GM21360 (cell line): Measurements from ENCODE around the gene KCTD17.

Source experiments
- ATAC-seq: cut with Tn5 transposase; IDR thresholded peaks from one replicate; pipeline ENCODE4 v1.9.1; 2021; ENCODE audit warnings: mild to moderate bottlenecking, moderate library complexity; ENCODE audit not compliant: unreplicated experiment

The KCTD17 gene

GRCh38 chr22:37020192-37020479 lies 31.4 kb upstream of the KCTD17 start:
- no peak for ATAC-seq

- no peak for ATAC-seq
Measured at GRCh38 chr22:37021041-37021440, 30.5 kb upstream of the KCTD17 start.

DNA sequence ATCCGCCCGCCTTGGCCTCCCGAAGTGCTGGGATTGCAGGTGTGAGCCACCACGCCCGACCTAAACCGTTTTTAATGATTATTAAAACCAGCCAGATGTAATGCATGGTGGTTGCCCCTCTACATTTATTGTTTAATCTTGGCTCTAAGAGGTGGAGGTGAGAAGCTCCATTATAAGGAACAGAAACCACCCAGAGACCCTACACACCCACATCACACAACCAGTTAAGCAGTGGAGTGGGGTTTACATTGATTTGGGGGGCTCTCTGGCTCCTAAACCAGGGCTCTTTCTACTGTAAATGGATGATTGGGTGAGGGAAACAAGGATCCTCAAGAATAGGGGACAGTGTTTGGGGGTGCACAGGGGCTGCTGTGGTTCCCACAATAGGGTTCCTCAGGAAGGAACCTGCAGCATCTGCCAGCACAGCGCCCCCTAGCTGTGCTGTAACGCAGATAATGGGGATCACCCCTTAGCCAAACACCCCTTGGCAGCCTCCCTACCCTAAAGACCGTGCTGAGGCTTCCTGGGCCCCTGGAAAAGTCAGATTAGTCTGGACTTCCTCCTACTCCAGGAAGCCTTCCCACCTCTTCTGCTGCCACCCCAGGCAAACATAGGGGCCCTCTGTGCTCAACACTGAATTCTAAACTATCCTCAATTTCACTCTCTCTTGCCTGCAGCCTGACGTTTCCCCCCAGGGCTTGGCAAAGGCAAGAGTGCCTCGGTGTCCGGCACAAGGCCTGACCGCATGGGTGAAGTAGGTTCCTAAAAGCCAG lies 29.6 kb upstream of the KCTD17 start:
- no peak for ATAC-seq

DNA sequence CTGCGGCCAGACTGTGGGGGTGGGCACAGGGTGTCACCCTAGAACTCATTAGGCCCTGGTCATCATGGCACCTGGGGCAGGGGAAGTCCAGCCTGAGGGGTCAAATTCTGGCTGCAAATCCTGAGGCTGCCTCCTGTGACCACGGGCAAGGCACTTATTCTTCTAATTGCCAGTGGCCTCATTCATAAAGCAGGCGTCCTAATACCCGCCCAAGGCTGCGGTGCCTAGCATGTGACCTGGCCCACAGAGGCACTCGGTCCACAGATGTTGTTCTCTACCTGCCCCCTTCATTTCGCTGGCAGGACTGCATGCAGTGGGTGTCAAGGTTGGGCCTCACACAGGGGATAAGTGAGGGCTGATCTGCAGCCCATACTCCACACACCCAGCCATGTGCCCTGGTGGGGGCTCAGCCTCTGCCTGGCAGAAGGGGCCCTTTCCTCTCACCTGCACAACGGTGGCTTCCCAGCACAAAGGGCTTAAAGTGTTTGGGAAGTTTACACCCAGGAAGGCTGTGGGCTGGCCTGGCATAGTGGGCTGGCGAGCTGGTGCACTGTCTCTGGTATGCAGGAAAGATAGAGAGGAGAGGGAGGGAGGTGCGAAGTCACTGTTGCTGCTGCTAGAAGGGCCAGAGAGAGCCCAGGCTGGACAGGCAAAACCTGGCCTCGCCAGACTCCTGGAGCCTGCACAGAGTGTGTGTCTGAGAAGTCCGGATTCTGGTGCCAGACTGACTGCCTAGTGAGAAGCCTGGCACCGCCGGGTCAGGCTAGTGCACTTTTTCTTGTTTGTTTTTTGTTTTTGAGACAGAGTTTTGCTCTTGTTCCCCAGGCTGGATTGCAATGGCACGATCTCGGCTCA lies 28.8 kb upstream of the KCTD17 start:
- ATAC-seq: no peak

GRCh38 chr22:37023743-37024338 lies 27.7 kb upstream of the KCTD17 start:
- no peak for ATAC-seq

DNA sequence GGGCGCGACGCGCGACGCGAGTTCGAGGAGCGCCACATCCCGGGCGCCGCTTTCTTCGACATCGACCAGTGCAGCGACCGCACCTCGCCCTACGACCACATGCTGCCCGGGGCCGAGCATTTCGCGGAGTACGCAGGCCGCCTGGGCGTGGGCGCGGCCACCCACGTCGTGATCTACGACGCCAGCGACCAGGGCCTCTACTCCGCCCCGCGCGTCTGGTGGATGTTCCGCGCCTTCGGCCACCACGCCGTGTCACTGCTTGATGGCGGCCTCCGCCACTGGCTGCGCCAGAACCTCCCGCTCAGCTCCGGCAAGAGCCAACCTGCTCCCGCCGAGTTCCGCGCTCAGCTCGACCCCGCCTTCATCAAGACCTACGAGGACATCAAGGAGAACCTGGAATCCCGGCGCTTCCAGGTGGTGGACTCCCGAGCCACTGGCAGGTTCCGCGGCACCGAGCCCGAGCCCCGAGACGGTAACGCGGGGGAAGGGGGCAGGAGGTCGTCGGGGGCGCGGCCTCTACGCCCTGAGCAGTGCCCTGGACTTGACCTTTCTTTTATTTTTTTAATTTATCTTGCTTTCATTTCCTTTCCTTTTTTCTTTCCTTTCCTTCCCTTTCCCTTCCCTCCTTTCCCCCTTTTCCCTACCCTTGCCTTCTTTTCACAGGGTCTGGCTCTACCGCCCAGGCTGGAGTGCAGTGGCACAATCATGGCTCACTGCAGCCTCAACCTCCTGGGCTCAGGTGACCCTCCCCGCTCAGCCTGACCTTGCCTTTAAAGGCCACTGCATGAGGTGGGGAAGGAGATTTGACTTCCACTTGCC lies 27.0 kb upstream of the KCTD17 start:
- ATAC-seq: no peak

DNA sequence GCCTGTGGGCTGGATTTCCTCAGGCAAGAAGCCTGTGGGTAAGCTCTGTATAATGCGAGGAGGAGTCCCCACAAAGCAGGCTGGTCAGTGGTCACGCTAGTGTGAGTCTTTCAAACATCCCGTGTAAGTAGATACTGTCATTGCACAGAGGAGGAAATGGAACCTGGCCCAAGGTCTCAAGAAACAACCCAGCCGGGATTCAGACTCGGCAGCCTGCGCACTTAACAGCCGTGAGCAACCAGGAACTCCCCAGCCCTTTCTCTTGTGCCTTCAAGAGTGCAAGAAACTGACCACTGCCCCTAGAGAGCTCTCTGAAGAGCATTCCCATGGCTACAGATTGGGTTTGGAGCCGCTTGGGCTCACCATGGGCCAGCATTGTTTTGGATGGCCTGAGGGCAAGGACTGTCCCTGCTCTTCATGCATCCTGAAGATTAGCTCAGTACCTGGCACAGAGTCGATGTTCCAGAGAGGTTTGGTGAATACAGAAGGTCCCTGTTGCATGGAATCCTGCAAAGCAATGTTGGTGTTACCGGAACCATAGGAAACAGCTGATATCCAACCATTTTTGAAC lies 26.0 kb upstream of the KCTD17 start:
- ATAC-seq: no peak

GRCh38 chr22:37026325-37026724 lies 25.2 kb upstream of the KCTD17 start:
- ATAC-seq: no peak

DNA sequence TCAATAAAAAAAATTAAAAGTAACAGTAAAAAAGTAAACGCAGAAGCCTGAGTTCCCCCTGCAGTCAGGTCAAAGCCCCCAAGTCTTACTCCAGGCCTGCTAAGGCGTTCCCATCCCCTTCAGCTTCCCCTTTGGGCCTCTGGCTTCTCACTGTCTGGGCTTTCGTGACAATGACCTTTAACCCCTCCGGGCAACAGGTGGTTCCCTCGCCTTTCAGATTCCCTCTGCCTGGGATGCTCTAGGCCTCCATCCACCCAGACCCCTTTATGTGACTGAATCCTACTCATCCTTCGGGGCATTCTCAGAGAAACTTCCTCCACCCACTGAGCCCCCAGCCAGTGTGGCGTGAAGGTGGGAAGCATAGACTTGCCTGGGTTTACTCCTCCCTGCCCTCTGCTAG lies 24.0 kb upstream of the KCTD17 start:
- ATAC-seq: no peak

DNA sequence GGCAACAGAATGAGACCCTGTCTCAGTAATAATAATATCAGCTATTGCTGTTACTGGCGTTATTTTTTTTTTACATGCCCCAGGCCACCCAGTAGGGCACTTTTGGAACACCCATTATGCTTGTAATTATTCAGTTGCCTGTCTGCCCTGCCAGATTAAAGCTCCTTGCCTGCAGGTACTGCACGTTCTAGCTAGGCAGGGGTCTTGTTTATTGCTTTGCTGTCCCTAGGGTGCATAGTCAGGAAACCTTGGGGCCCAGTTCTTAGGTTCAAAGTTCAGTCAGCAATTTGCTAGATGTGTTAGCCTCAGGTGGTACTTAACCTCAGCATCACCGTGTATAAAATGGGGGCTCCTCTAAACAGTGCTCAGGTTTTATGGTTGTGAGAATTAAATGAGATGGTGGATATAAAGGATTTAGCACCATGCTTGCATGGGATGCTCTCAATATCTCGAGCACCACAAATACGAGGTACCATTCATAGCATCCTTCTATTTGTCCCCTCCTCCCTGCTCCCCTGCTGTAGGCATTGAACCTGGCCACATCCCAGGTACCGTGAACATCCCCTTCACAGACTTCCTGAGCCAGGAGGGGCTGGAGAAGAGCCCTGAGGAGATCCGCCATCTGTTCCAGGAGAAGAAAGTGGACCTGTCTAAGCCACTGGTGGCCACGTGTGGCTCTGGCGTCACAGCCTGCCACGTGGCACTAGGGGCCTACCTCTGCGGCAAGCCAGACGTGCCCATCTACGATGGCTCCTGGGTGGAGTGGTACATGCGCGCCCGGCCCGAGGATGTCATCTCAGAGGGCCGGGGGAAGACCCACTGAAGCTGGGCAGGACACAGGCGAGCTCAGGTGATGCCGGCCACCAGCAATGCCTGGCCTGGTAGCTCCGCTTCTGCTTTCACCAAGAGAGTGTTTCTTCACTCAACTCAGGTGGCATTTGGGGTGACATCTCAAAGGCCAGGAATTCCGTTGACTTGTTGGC lies 22.6 kb upstream of the KCTD17 start:
- no peak for ATAC-seq

DNA sequence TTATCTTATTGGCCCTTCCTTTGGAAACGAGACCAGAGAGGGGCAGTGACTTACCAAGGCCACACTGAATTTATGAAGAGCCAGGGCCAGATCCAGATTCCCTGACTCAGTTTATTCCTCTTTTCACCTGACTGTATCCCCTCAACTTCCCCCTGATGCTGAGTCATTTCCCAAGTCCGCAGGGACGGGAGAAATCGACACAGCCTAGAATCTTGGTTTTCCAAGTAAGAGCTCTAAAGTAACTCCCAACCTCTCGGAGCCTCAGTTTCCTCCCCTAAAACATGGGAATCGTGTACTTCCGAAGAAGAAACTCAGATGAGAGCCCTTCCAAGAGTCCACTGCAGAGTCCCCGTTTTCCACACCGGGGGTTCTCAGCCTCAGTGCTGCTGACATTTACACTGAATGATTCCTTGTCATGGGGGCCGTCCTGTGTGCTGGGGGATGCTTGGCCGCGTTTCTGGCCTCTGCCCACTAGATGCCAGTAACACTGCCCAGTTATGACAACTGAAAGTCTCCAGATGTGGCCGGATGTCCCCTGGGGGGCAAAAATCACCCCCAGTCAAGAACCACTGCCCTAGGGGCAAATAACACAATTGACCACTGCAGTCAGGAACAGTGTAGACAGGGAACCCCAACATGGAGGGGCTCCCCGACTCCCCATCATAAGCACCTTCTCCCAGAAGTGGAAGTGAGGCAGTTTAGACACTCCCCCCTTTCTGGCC lies 20.8 kb upstream of the KCTD17 start:
- no peak for ATAC-seq

DNA sequence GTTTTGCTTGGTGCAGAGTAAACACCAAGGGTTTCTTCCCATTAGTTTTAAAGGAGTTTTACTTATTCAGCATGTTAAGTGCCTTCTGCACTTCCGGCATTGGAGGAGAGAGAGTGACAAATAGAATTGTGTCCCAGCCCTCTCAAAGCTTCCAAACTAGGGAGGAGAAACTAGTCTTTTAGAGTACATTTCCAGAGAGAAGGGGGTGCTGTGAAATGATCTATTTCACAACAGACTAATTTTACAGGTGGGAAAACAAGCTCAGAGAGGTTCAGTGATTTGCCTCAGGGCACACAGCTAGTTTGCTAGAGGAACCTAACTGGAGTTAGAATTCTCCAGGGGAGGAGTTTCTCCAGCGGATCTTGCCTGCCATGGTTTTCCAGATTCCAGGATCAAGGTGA lies 19.4 kb upstream of the KCTD17 start:
- no peak for ATAC-seq

- ATAC-seq: no peak
Measured at GRCh38 chr22:37032535-37033460, 18.7 kb upstream of the KCTD17 start.

DNA sequence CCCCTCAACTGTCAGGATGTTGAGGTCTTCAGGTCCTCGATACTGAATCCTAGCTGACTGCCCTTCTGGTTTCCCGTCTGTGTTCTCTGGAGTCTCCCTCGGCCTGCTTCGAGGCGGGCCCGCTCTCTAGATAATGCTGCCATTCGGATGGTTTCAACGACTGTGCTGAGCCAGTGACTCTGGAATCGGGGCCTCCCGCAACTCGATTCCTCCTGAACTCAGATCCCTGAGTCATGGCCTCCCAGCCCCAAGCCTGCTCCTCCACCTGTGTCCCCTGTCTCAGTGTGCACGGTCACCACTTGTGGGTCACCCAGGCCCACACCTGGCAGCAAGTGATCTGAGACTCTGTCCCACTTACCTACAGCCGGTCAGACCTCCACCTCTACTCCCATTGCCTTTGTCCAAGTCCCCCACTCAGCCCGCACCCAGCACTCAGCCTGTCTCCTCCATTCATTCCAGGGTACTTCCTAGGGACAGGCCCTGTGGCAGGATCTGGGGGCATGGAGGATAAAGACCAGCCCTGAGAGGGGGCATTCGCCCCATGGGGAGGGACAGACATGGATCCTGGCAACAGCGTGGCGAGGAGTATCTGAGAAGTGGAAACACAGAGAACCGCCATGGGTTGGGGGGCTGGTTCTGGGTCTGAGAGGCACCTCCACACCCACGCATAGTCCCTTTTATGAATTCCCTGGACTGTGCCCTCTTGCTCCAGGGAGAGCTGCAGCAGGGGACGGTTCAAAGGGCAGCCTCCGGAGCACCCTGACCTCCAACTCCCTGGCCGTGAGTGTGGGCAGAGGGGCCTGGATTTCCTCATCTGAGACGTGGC lies 17.7 kb upstream of the KCTD17 start:
- ATAC-seq: no peak

DNA sequence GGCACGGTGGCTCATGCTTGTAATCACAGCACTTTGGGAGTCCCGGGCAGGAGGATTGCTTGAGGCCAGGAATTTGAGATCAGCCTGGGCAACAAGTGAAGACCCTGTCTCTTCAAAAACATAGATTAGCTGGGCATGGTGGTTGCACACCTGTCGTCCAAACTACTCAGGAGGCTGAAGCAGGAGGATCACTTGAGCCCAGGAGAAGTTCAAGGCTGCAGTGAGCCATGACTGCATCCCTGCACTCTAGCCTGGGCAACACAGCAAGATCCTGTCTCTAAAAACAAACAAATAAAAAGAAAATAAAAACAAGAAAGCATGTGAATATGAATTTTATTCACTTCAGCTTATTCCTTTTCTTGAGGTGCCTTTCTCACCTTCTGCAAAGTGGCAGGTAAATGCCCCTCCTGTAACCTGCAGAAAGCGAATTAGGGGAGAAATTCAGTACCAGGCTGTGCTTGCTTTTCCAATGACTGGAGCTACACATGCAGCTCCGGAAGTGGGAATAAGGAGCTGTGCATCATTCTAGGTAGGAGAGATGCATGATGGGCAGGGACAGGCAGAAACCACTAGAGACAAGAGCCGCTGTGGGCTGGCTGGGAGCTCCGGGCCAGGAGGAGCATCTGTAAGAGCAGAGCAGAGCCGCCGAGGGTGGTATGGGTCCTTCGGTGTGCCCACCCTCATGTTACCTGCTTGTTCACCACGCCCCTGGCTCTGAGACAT lies 14.7 kb upstream of the KCTD17 start:
- no peak for ATAC-seq

- ATAC-seq: no peak
Measured at GRCh38 chr22:37037669-37038068, 13.9 kb upstream of the KCTD17 start.
